GM12873 (cell line): ENCODE data around the gene TOE1.

Source experiments
- CTCF ChIP-seq: IDR thresholded peaks from 2 replicates; pipeline ENCODE4 v1.5.1; 2012; ENCODE audit warnings: low read depth, mild to moderate bottlenecking, moderate library complexity, low read length, control low read depth; ENCODE audit not compliant: insufficient read depth; ENCODE audit errors: missing control alignments

Gene TOE1

GRCh38 chr1:45348966-45349677, 9.2 kb downstream of the TOE1 start:
- TF ChIP-seq CTCF: no peak

GRCh38 chr1:45351508-45351907, 11.5 kb downstream of the TOE1 start:
- TF ChIP-seq CTCF: no peak

DNA sequence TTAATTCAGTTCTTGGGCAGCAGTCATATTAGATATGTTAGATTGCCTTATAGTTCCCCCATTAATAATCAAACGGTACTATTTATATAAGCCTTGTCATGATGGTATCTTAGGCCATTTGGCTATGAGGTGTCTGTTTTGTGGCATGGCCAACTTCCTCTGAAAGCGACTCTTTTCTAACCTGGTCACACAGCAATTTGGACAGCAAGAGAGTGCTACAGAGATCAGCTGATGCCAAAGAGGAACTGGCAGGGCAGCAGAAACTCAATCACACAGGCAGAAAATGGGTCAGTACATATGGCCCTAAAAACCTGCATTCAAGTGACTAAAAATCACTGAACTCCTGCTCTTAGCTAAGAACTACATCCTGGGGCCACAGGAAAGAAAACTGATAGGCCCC, 13.7 kb downstream of the TOE1 start:
- no peak for TF ChIP-seq CTCF

- no peak for TF ChIP-seq CTCF
Measured at GRCh38 chr1:45354838-45355237, 14.9 kb downstream of the TOE1 start.

DNA sequence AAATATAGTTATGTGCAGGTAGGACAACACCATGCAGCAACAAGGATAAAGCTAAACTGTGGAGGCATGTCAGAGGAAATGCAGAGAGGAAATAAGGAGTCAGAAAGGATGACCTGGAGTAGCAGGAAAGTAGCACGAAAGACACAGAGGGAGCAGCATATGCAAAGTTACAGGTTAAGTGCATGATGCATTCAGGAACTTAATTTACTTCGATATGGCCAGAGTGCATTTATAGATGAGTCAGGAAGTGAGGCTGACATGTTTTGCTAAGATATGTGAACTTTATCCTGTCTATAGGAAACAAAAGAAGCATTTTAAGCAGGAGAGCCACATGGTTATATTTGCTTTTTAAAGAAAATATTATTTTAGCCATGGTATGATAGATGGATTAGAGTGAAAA, 15.7 kb downstream of the TOE1 start:
- no peak for TF ChIP-seq CTCF

DNA sequence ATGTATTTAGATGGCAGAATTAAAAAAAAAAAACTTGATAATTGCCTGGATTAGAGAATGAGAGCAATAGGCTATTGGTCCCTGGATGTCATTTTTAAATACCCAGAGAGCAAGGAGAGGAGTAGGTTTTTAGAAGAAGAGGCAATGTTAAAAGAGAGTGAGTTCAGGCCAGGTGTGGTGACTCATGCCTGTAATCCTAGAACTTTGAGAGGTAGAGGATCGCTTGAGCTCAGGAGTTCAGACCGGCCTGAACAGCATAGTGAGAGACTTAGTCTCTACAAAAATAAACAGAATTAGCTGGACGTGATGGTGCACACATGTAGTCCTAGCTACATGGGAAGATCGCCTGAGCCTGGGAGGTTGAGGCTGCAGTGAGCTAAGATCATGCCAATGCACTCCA, 16.2 kb downstream of the TOE1 start:
- no peak for TF ChIP-seq CTCF

DNA sequence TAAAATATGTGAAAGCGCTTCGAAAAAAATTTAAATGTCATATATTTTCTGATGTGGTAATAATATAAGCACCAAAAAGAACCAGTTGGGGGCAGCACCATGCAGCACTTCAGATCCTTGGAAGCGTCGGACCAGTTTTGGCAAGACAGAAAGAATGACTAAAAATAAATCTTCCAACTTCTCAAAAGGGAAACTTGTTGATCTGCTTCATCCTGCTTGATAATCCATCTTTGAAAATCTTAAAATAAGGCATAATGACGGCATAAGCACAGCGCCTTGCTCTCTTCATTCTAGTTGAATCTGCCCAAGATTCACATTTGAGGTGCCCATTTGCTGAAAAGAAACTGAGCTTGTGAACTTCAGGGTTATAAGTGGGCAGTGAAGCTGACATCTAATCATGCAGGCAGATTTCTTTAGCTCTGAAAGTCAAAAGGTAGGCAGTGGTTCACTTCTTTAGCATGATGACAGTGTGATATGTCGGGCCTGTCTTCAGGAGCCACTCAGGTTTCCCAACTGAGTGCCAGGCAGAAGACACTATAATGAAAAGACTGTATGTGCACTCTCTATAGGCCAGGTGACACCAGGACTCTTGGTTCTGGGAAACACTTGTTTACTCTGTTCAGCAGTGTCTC, 20.0 kb downstream of the TOE1 start:
- peak; percentile 58 for TF ChIP-seq CTCF
